SK-N-SH (cell line): ENCODE data around the gene EVL. TPM values are rescaled to one million over a fixed set of nuclear protein-coding genes. Genes with fewer than 3 reads are reported as not detected.

Experiments
- CTCF ChIA-PET: fragments of 300-600, 350-600 bp; formaldehyde crosslinking; extraction: SDS; loops from one replicate; lab custom pipeline; 2021; lab: Yijun Ruan, JAX
- POLR2A ChIA-PET: fragments of 350-600 bp; sonication (Branson Sonifier 250); formaldehyde crosslinking; extraction: SDS; loops from one replicate; lab custom pipeline; 2020; ENCODE audit warnings: antibody characterized with exemption, inconsistent platforms; lab: Yijun Ruan, JAX
- DNase-seq: peaks from one replicate; pipeline ENCODE4 v3.0.0; 2012
- H2AFZ ChIP-seq: fragments of 200-600 bp; sonication (generic); 2 replicates; pipeline ENCODE4 v1.8.1; 2016; ENCODE audit warnings: antibody characterized with exemption, mild to moderate bottlenecking, low read depth
- H3F3A ChIP-seq: fragments of 200-600 bp; sonication (generic); replicated peaks from 2 replicates; pipeline ENCODE3; 2016; ENCODE audit warnings: antibody characterized with exemption, mild to moderate bottlenecking; ENCODE audit not compliant: insufficient read depth
- H3K27ac ChIP-seq, 2 experiments: fragments of 200-500 bp in 1 of 2; fragments of 200-600 bp in 1 of 2; sonication (Bioruptor generic) in 1 of 2; sonication (generic), shearing (Covaris generic) in 1 of 2; 2 replicates each; pipeline versions ENCODE4 v1.5.1 to v1.6.1; 2014 to 2016; ENCODE audit warnings: low read depth in 2 of 2, inconsistent platforms in 1 of 2, low read length in 1 of 2, mild to moderate bottlenecking in 1 of 2, mixed read lengths in 1 of 2
- H3K27me3 ChIP-seq: fragments of 200-600 bp; sonication (generic), shearing (Covaris generic); 2 replicates; pipeline ENCODE4 v1.6.1; 2016; ENCODE audit warnings: mixed run types; ENCODE audit not compliant: insufficient read depth
- H3K36me3 ChIP-seq, 2 experiments: fragments of 200-500 bp in 1 of 2; fragments of 200-600 bp in 1 of 2; sonication (Bioruptor generic) in 1 of 2; sonication (generic) in 1 of 2; replicated peaks in 1 of 2; 2 replicates each; pipeline versions ENCODE3 to v1.5.1; 2014 to 2016; ENCODE audit warnings: low read length in 1 of 2, mild to moderate bottlenecking in 1 of 2; ENCODE audit not compliant: insufficient read depth in 2 of 2, control insufficient read depth in 1 of 2
- H3K4me1 ChIP-seq, 2 experiments: fragments of 200-500 bp in 1 of 2; fragments of 200-600 bp in 1 of 2; sonication (Bioruptor generic) in 1 of 2; sonication (generic), shearing (Covaris generic) in 1 of 2; 2 replicates each; pipeline versions ENCODE4 v1.5.1 to v1.6.1; 2014 to 2016; ENCODE audit warnings: low read depth in 1 of 2, low read length in 1 of 2, mixed run types in 1 of 2; ENCODE audit not compliant: insufficient read depth in 2 of 2, control insufficient read depth in 1 of 2
- H3K4me2 ChIP-seq: fragments of 200-600 bp; sonication (generic), shearing (Covaris generic); 2 replicates; pipeline ENCODE4 v1.6.1; 2017; ENCODE audit warnings: mixed run types
- H3K4me3 ChIP-seq, 2 experiments: fragments of 200-500 bp in 1 of 2; fragments of 200-600 bp in 1 of 2; sonication (Bioruptor generic) in 1 of 2; sonication (generic), shearing (Covaris generic) in 1 of 2; 2 replicates each; pipeline versions ENCODE4 v1.5.1 to v1.8.1; 2014 to 2016; ENCODE audit warnings: low read depth in 2 of 2, inconsistent platforms in 1 of 2, low read length in 1 of 2, mild to moderate bottlenecking in 1 of 2, mixed read lengths in 1 of 2, moderate library complexity in 1 of 2
- H3K79me2 ChIP-seq: fragments of 200-600 bp; sonication (generic); 2 replicates; pipeline ENCODE4 v1.8.1; 2017; ENCODE audit warnings: mild to moderate bottlenecking; ENCODE audit not compliant: insufficient read depth
- H3K9ac ChIP-seq: fragments of 200-600 bp; sonication (generic); 2 replicates; pipeline ENCODE4 v1.6.1; 2017; ENCODE audit warnings: mixed run types
- H3K9me2 ChIP-seq: fragments of 200-600 bp; sonication (generic); 2 replicates; pipeline ENCODE4 v1.6.1; 2017; ENCODE audit warnings: mixed run types
- H3K9me3 ChIP-seq: fragments of 200-600 bp; sonication (generic); 2 replicates; pipeline ENCODE4 v1.6.1; 2017; ENCODE audit warnings: mixed run types, mild to moderate bottlenecking, moderate library complexity
- H4K20me1 ChIP-seq: fragments of 200-600 bp; sonication (generic); 2 replicates; pipeline ENCODE4 v1.6.1; 2017; ENCODE audit warnings: mild to moderate bottlenecking, mixed run types; ENCODE audit not compliant: insufficient read depth
- CTCF ChIP-seq: fragments of 200-600 bp; sonication (generic); IDR thresholded peaks from 2 replicates; pipeline ENCODE4 v1.6.1; 2017; ENCODE audit warnings: antibody characterized with exemption, mild to moderate bottlenecking, moderate library complexity
- EZH2phosphoT487 ChIP-seq: fragments of 200-600 bp; sonication (generic); IDR thresholded peaks from 2 replicates; pipeline ENCODE4 v1.6.1; 2017; ENCODE audit warnings: low read depth, mixed run types, mild to moderate bottlenecking, antibody characterized with exemption, moderate library complexity, borderline replicate concordance
- FOXJ3 ChIP-seq: sonication (generic); formaldehyde crosslinking; IDR thresholded peaks from 2 replicates; pipeline ENCODE4 v1.5.1; 2020; ENCODE audit warnings: mild to moderate bottlenecking, missing genetic modification reagents
- FOXM1 ChIP-seq: IDR thresholded peaks from 2 replicates; pipeline ENCODE4 v1.4.0; 2012; ENCODE audit warnings: low read depth, mild to moderate bottlenecking
- IRF3 ChIP-seq: fragments of 150-350 bp; IDR thresholded peaks from 2 replicates; pipeline ENCODE4 v1.6.1; 2016; ENCODE audit warnings: mild to moderate bottlenecking, low read depth, low read length
- MAX ChIP-seq: IDR thresholded peaks from 2 replicates; pipeline ENCODE4 v1.4.0; 2012; ENCODE audit warnings: low read depth
- MXI1 ChIP-seq: IDR thresholded peaks from 2 replicates; pipeline ENCODE4 v1.6.1; 2012; ENCODE audit warnings: mild to moderate bottlenecking, low read depth, low read length, improper control_type of control experiment
- NFIC ChIP-seq: IDR thresholded peaks from 2 replicates; pipeline ENCODE4 v1.4.0; 2012; ENCODE audit warnings: borderline replicate concordance
- NRF1 ChIP-seq: IDR thresholded peaks from 2 replicates; pipeline ENCODE4 v1.6.1; 2012; ENCODE audit warnings: low read depth, mild to moderate bottlenecking, low read length
- PBX3 ChIP-seq: IDR thresholded peaks from 2 replicates; pipeline ENCODE4; 2012
- RAD21 ChIP-seq: IDR thresholded peaks from 2 replicates; pipeline ENCODE4 v1.6.1; 2012; ENCODE audit warnings: mild to moderate bottlenecking, low read length
- SIN3A ChIP-seq: IDR thresholded peaks from 2 replicates; pipeline ENCODE4 v1.6.1; 2012; ENCODE audit warnings: low read depth, mild to moderate bottlenecking, low read length, moderate library complexity, borderline replicate concordance
- SMC3 ChIP-seq: IDR thresholded peaks from 2 replicates; pipeline ENCODE4 v1.6.1; 2012; ENCODE audit warnings: low read depth, low read length, improper control_type of control experiment
- TAF1 ChIP-seq: IDR thresholded peaks from 2 replicates; pipeline ENCODE4 v1.6.1; 2012; ENCODE audit warnings: low read depth, mild to moderate bottlenecking, low read length, moderate library complexity, borderline replicate concordance
- USF2 ChIP-seq: fragments of 150-350 bp; IDR thresholded peaks from 2 replicates; pipeline ENCODE4 v1.6.1; 2017; ENCODE audit warnings: antibody characterized with exemption, low read length, low read depth, borderline replicate concordance
- WGBS: methylation state at CpG from one replicate; pipeline ENCODE4 v1.1.6; 2017; ENCODE audit warnings: low lambda C conversion rate; 5-methylcytosine and 5-hydroxymethylcytosine counted together
- polyA plus RNA-seq, 3 experiments: library from polyadenylated mRNA; depleted of rRNA; stranded (reverse); fragments of >200 nt; gene quantifications; 2 replicates each; pipeline ENCODE4 v1.2.3, GENCODE V29; 2012

EVL gene
- polyA plus RNA-seq, 1 of the 3 experiments (the other 2 are of a cell fraction) = 36.5 TPM

GRCh38 chr14:100143934-100144333, 78.7 kb downstream of the EVL start:
- Histone ChIP-seq H3K79me2 (no peaks in the 10 kb centered on the region), H3K9me2 (no peaks in the 10 kb centered on the region), H3F3A (no peaks in the 10 kb centered on the region), H3K4me2 (no peak overlapping the region), H3K27ac (no peak overlapping the region; a peak in 1 of 4 replicates), H3K36me3 (peaks cover 0 to 2% of the 10 kb centered on the region in 2 experiments), H3K9me3 (no peaks in the 10 kb centered on the region), H2AFZ (no peak overlapping the region), H3K9ac (no peak overlapping the region), H3K27me3 (no peaks in the 10 kb centered on the region)
- DNase-seq = no peak
- ChIA-PET POLR2A (interaction anchor here (2.6 kb wide), 1 partner anchor 12 kb away, joined by 10 read pairs; no protein-coding TSS in a partner anchor), CTCF (interaction anchor here (0.6 to 7.2 kb wide), 3 partner anchors 12 to 161 kb away, joined by 3 to 38 read pairs (median 36); no protein-coding TSS in a partner anchor)
- WGBS = 94% methylated on average over 23 of the region's 23 CpGs
- TF ChIP-seq MAX (no peak), SMC3 (no peak), RAD21 (no peak), IRF3 (no peak), FOXM1 (no peak), TAF1 (no peak), MXI1 (no peak), EZH2phosphoT487 (no peak), USF2 (no peak), NRF1 (no peak), PBX3 (no peak), FOXJ3 (CRISPR knock-in tag) (no peak), NFIC (no peak), SIN3A (no peak), CTCF (no peak)
- TF ChIP-seq, all 33 proteins: peak for 0
- Histone ChIP-seq H3K4me1 (peaks cover 0 to 44% of the 10 kb centered on the region in 2 experiments; a peak in 1 of 4 replicates), H4K20me1 (no peaks in the 10 kb centered on the region), H3K4me3 (no peak overlapping the region)
